GM23248 (cell line): Measurements from ENCODE around the gene FBXW4. TPM values are rescaled to one million over a fixed set of nuclear protein-coding genes. Genes with fewer than 3 reads are reported as not detected.

Experiments used
- DNase-seq: peaks from one replicate; pipeline ENCODE4 v3.0.0-alpha.2; 2015
- H2AFZ ChIP-seq: fragments of 200-600 bp; sonication (generic); 2 replicates; pipeline ENCODE4 v1.6.1; 2016; ENCODE audit warnings: antibody characterized with exemption
- H3F3A ChIP-seq: fragments of 200-600 bp; sonication (generic); 2 replicates; pipeline ENCODE4 v1.6.1; 2016; ENCODE audit warnings: mild to moderate bottlenecking, antibody characterized with exemption, mixed run types; ENCODE audit not compliant: insufficient read depth
- H3K27ac ChIP-seq: fragments of 200-600 bp; sonication (generic); 2 replicates; pipeline ENCODE4 v1.5.1; 2016; ENCODE audit warnings: mild to moderate bottlenecking
- H3K27me3 ChIP-seq: fragments of 200-600 bp; sonication (generic); replicated peaks from 2 replicates; pipeline ENCODE4 v1.6.1; 2016; ENCODE audit warnings: mild to moderate bottlenecking; ENCODE audit not compliant: insufficient read depth
- H3K36me3 ChIP-seq: fragments of 200-600 bp; sonication (generic); 2 replicates; pipeline ENCODE4 v1.6.1; 2016; ENCODE audit warnings: low read depth, mild to moderate bottlenecking
- H3K4me1 ChIP-seq: fragments of 200-600 bp; sonication (generic); 2 replicates; pipeline ENCODE4 v1.6.1; 2016; ENCODE audit warnings: mild to moderate bottlenecking; ENCODE audit not compliant: insufficient read depth
- H3K4me2 ChIP-seq: fragments of 200-600 bp; sonication (generic); one replicate; pipeline ENCODE4 v1.6.1; 2016; ENCODE audit warnings: mild to moderate bottlenecking; ENCODE audit not compliant: unreplicated experiment
- H3K4me3 ChIP-seq: fragments of 200-600 bp; sonication (generic); 2 replicates; pipeline ENCODE4 v1.5.1; 2016; ENCODE audit warnings: mild to moderate bottlenecking
- H3K79me2 ChIP-seq: fragments of 200-600 bp; sonication (generic); 2 replicates; pipeline ENCODE4 v1.6.1; 2016; ENCODE audit warnings: mild to moderate bottlenecking; ENCODE audit not compliant: insufficient read depth
- H3K9ac ChIP-seq: fragments of 200-600 bp; sonication (generic); 2 replicates; pipeline ENCODE4 v1.6.1; 2016; ENCODE audit warnings: mild to moderate bottlenecking
- H3K9me2 ChIP-seq: fragments of 200-600 bp; sonication (generic); 2 replicates; pipeline ENCODE4 v1.6.1; 2016; ENCODE audit warnings: mixed run types, mild to moderate bottlenecking, moderate library complexity; ENCODE audit not compliant: insufficient read depth
- H3K9me3 ChIP-seq: fragments of 200-600 bp; sonication (generic); one replicate; pipeline ENCODE4 v1.6.1; 2017; ENCODE audit warnings: low read depth
- H4K20me1 ChIP-seq: fragments of 200-600 bp; sonication (generic); 2 replicates; pipeline ENCODE4 v1.6.0; 2016; ENCODE audit not compliant: insufficient read depth
- EZH2 ChIP-seq: fragments of 200-600 bp; sonication (generic); IDR thresholded peaks from 2 replicates; pipeline ENCODE4 v1.6.1; 2018; ENCODE audit warnings: antibody characterized with exemption, mild to moderate bottlenecking; ENCODE audit not compliant: insufficient read depth, poor library complexity, severe bottlenecking
- EZH2phosphoT487 ChIP-seq: fragments of 200-600 bp; sonication (generic); IDR thresholded peaks from 2 replicates; pipeline ENCODE4 v1.6.1; 2018; ENCODE audit warnings: antibody characterized with exemption, moderate library complexity, mild to moderate bottlenecking, low read depth; ENCODE audit not compliant: insufficient read depth
- WGBS, 2 experiments: methylation state at CpG; one replicate each; pipeline ENCODE4 v1.1.6; 2015 to 2017; ENCODE audit warnings: low lambda C conversion rate in 2 of 2, low coverage in 1 of 2; ENCODE audit errors: missing lambda C conversion rate in 2 of 2; 5-methylcytosine and 5-hydroxymethylcytosine counted together
- in situ Hi-C: fragments of 300-500 bp; cut with MboI; formaldehyde crosslinking; loops from 2 replicates; pipeline ENCODE4 v1.15.0; 2020
- polyA plus RNA-seq: library from polyadenylated mRNA; unstranded; fragments of >200 nt; fragmentation: Nextera tagmentation; extraction: Ambion mirVana; gene quantifications from 2 replicates; pipeline ENCODE4 v1.2.1, GENCODE V29; 2016
- total RNA-seq: library from RNA; depleted of rRNA; stranded (reverse); fragments of >200 nt; shearing (Covaris generic); gene quantifications from 2 replicates; pipeline ENCODE4 v1.2.3, GENCODE V29; 2014

The FBXW4 gene
- total and polyA plus RNA-seq, 2 experiments from 2014 or later, result 4.6 to 18.7 TPM

- DNase-seq, result no peak
- 78 to 86% methylated on average over 8 to 10 of the region's 10 CpGs for WGBS, 2 experiments
- Histone ChIP-seq H2AFZ (no peak overlapping the region), H4K20me1 (no peaks in the 10 kb centered on the region), H3K79me2 (no peaks in the 10 kb centered on the region), H3K4me1 (no peaks in the 10 kb centered on the region), H3K4me3 (no peak overlapping the region), H3K9ac (no peak overlapping the region), H3K9me3 (no peaks in the 10 kb centered on the region), H3K27me3 (no peaks in the 10 kb centered on the region), H3K36me3 (no peaks in the 10 kb centered on the region; the same call in 1 of the 2 replicates), H3F3A (no peaks in the 10 kb centered on the region), H3K9me2 (no peaks in the 10 kb centered on the region), H3K4me2 (no peak overlapping the region), H3K27ac (no peak overlapping the region)
- in situ Hi-C loops, result no loop called here
- TF ChIP-seq EZH2 (no peak), EZH2phosphoT487 (no peak)
Observed at GRCh38 chr10:101612872-101613271, 82.1 kb downstream of the FBXW4 start.

GRCh38 chr10:101612086-101612485, 82.9 kb downstream of the FBXW4 start:
- Histone ChIP-seq H2AFZ (no peak overlapping the region), H3K9ac (no peak overlapping the region), H4K20me1 (no peaks in the 10 kb centered on the region), H3K27ac (no peak overlapping the region), H3K4me3 (no peak overlapping the region), H3K9me3 (no peaks in the 10 kb centered on the region), H3K79me2 (no peaks in the 10 kb centered on the region), H3K4me1 (no peaks in the 10 kb centered on the region), H3K4me2 (no peak overlapping the region), H3K36me3 (no peaks in the 10 kb centered on the region; the same call in 1 of the 2 replicates), H3K27me3 (no peaks in the 10 kb centered on the region), H3F3A (no peaks in the 10 kb centered on the region), H3K9me2 (no peaks in the 10 kb centered on the region)
- in situ Hi-C loops, result no loop called here
- DNase-seq, result no peak
- TF ChIP-seq EZH2phosphoT487, result no peak
- no peak for TF ChIP-seq EZH2
- 81 to 88% methylated on average over 6 of the region's 6 CpGs for WGBS, 2 experiments

- TF ChIP-seq EZH2 (no peak), EZH2phosphoT487 (no peak)
- peak; percentile 49 for DNase-seq
- Histone ChIP-seq H3K4me2 (no peak overlapping the region), H3K36me3 (no peaks in the 10 kb centered on the region; the same call in 1 of the 2 replicates), H3K4me3 (no peak overlapping the region), H3F3A (no peaks in the 10 kb centered on the region), H3K79me2 (no peaks in the 10 kb centered on the region), H2AFZ (no peak overlapping the region), H3K27me3 (no peaks in the 10 kb centered on the region), H3K9me3 (no peaks in the 10 kb centered on the region), H3K4me1 (no peaks in the 10 kb centered on the region), H3K27ac (no peak overlapping the region), H3K9ac (no peak overlapping the region), H3K9me2 (no peaks in the 10 kb centered on the region), H4K20me1 (no peaks in the 10 kb centered on the region)
- 33 to 40% methylated on average over 16 of the region's 16 CpGs for WGBS, 2 experiments
- in situ Hi-C loops, result no loop called here
Observed at GRCh38 chr10:101611096-101611905, 83.7 kb downstream of the FBXW4 start.

- H3K36me3 ChIP-seq, result no peaks in the 10 kb centered on the region; the same call in 1 of the 2 replicates
- DNase-seq, result no peak
- no peaks in the 10 kb centered on the region for H3K79me2 ChIP-seq
- no peaks in the 10 kb centered on the region for H4K20me1 ChIP-seq
- no peak for TF ChIP-seq EZH2
- TF ChIP-seq EZH2phosphoT487, result no peak
- no peak overlapping the region for H2AFZ ChIP-seq
- H3F3A ChIP-seq, result no peaks in the 10 kb centered on the region
- H3K9ac ChIP-seq, result no peak overlapping the region
- H3K9me3 ChIP-seq, result no peaks in the 10 kb centered on the region
- H3K27ac ChIP-seq, result no peak overlapping the region
- in situ Hi-C loops, result loop anchor here (10.0 kb wide), 1 partner anchor 175 kb away; the partner anchor contains the start of gene NPM3
- no peaks in the 10 kb centered on the region for H3K27me3 ChIP-seq
- 76 to 83% methylated on average over 4 of the region's 4 CpGs for WGBS, 2 experiments
- no peak overlapping the region for H3K4me2 ChIP-seq
- H3K4me1 ChIP-seq, result no peaks in the 10 kb centered on the region
- H3K4me3 ChIP-seq, result no peak overlapping the region
- H3K9me2 ChIP-seq, result no peaks in the 10 kb centered on the region
Observed at GRCh38 chr10:101609481-101609880, 85.5 kb downstream of the FBXW4 start.
